ENCODE results near the gene ARPC5. TPM values are rescaled to one million over a fixed set of nuclear protein-coding genes. Genes with fewer than 3 reads are reported as not detected.
A peak's percentile ranks its signal among the peaks of the same experiment; 100 is the strongest.

The ARPC5 gene
- polyA plus RNA-seq, 3 donors = 110 to 1,089 (median 1,064) TPM

- Histone ChIP-seq H3K4me1 (ENCODE audit: control insufficient read depth in 1 of 2, insufficient read depth in 2 of 2, low read length in 2 of 2) (peaks cover 11 to 12% of the 10 kb centered on the region in 2 donors), H3K36me3 (replicated peaks in 1 of 2; ENCODE audit: control insufficient read depth in 1 of 2, insufficient read depth in 2 of 2, low read length in 2 of 2) (no peaks in the 10 kb centered on the region), H3K79me2 (ENCODE audit: insufficient read depth, low read length) (no peaks in the 10 kb centered on the region), H4K20me1 (ENCODE audit: insufficient read depth, low read length) (no peaks in the 10 kb centered on the region), H3K27me3 (ENCODE audit: control insufficient read depth in 2 of 2, insufficient read depth in 2 of 2, low read length in 2 of 2) (no peaks in the 10 kb centered on the region), H3K9me3 (replicated peaks in 1 of 2; ENCODE audit: control insufficient read depth in 1 of 2, insufficient read depth in 1 of 2, low read length in 2 of 2) (no peaks in the 10 kb centered on the region), H3K9ac (ENCODE audit: insufficient read depth, low read length, poor library complexity, severe bottlenecking) (no peak overlapping the region), H3K27ac (ENCODE audit: low read depth in 1 of 2, low read length in 2 of 2) (no peak overlapping the region), H2AFZ (ENCODE audit: insufficient read depth, low read depth, low read length, poor library complexity, severe bottlenecking) (no peak overlapping the region), H3K4me2 (replicated peaks; ENCODE audit: extremely low read depth, low read length, poor library complexity, severe bottlenecking) (no peak overlapping the region), H3K4me3 (replicated peaks in 1 of 3; ENCODE audit: low read depth in 2 of 3, low read length in 3 of 3) (no peak overlapping the region)
- peaks cover 0 to 2% (median 0%) of the 10 kb centered on the region in 7 donors for H3K9me3 Mint-ChIP-seq
- no peak overlapping the region for H3K27ac Mint-ChIP-seq
- intact Hi-C loops (cut with micrococcal nuclease) = no loop called here
- H3K4me3 Mint-ChIP-seq = no peak overlapping the region
- H3K27me3 Mint-ChIP-seq (ENCODE audit: low read depth in 3 of 3) = peaks cover 0 to 5% (median 0%) of the 10 kb centered on the region in 3 donors
- no peaks in the 10 kb centered on the region for H3K36me3 Mint-ChIP-seq
- H3K4me1 Mint-ChIP-seq = peaks cover 21% of the 10 kb centered on the region
- TF ChIP-seq, protein P1, sequence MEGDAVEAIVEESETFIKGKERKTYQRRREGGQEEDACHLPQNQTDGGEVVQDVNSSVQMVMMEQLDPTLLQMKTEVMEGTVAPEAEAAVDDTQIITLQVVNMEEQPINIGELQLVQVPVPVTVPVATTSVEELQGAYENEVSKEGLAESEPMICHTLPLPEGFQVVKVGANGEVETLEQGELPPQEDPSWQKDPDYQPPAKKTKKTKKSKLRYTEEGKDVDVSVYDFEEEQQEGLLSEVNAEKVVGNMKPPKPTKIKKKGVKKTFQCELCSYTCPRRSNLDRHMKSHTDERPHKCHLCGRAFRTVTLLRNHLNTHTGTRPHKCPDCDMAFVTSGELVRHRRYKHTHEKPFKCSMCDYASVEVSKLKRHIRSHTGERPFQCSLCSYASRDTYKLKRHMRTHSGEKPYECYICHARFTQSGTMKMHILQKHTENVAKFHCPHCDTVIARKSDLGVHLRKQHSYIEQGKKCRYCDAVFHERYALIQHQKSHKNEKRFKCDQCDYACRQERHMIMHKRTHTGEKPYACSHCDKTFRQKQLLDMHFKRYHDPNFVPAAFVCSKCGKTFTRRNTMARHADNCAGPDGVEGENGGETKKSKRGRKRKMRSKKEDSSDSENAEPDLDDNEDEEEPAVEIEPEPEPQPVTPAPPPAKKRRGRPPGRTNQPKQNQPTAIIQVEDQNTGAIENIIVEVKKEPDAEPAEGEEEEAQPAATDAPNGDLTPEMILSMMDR (IDR thresholded peaks at IDR 0.05) = no peak
- WGBS (ENCODE audit: insufficient coverage) = 94% methylated on average over 2 of the region's 3 CpGs
- DNase-seq = no peak
Observed at GRCh38 chr1:183656355-183656754, 20.8 kb upstream of the ARPC5 start.

GRCh38 chr1:183655562-183656075 lies 20.0 kb upstream of the ARPC5 start:
- Mint-ChIP-seq H3K27ac (peak overlapping the region in 2 of 7 donors; percentile 11 to 31), H3K4me1 (peaks cover 21% of the 10 kb centered on the region), H3K27me3 (ENCODE audit: low read depth in 3 of 3) (peaks cover 0 to 3% (median 0%) of the 10 kb centered on the region in 3 donors), H3K9me3 (peaks cover 0 to under 1% (median 0%) of the 10 kb centered on the region in 7 donors), H3K4me3 (no peak overlapping the region), H3K36me3 (no peaks in the 10 kb centered on the region)
- H3K79me2 ChIP-seq (ENCODE audit: insufficient read depth, low read length) = no peaks in the 10 kb centered on the region
- TF ChIP-seq, protein P1 (IDR thresholded peaks at IDR 0.05) = peak; percentile 91
- H2AFZ ChIP-seq (ENCODE audit: insufficient read depth, low read depth, low read length, poor library complexity, severe bottlenecking) = no peak overlapping the region
- H3K36me3 ChIP-seq (replicated peaks in 1 of 2; ENCODE audit: control insufficient read depth in 1 of 2, insufficient read depth in 2 of 2, low read length in 2 of 2) = no peaks in the 10 kb centered on the region
- H3K9ac ChIP-seq (ENCODE audit: insufficient read depth, low read length, poor library complexity, severe bottlenecking) = no peak overlapping the region
- WGBS (ENCODE audit: insufficient coverage) = 4% methylated on average over 3 of the region's 4 CpGs
- H3K27me3 ChIP-seq (ENCODE audit: control insufficient read depth in 2 of 2, insufficient read depth in 2 of 2, low read length in 2 of 2) = no peaks in the 10 kb centered on the region
- H4K20me1 ChIP-seq (ENCODE audit: insufficient read depth, low read length) = no peaks in the 10 kb centered on the region
- no peak overlapping the region for H3K4me2 ChIP-seq (replicated peaks; ENCODE audit: extremely low read depth, low read length, poor library complexity, severe bottlenecking)
- peaks cover 11 to 12% of the 10 kb centered on the region in 2 donors for H3K4me1 ChIP-seq (ENCODE audit: control insufficient read depth in 1 of 2, insufficient read depth in 2 of 2, low read length in 2 of 2)
- no peak overlapping the region for H3K4me3 ChIP-seq (replicated peaks in 1 of 3; ENCODE audit: low read depth in 2 of 3, low read length in 3 of 3)
- H3K9me3 ChIP-seq (replicated peaks in 1 of 2; ENCODE audit: control insufficient read depth in 1 of 2, insufficient read depth in 1 of 2, low read length in 2 of 2) = no peaks in the 10 kb centered on the region
- DNase-seq = peak; percentile 60 to 73 (median 72)
- no peak overlapping the region for H3K27ac ChIP-seq (ENCODE audit: low read depth in 1 of 2, low read length in 2 of 2)
- intact Hi-C loops (cut with micrococcal nuclease) = loop anchor here in 1 of 2 donors (2.0 kb wide), 1 partner anchor 257 kb away; no protein-coding TSS in a partner anchor

Data from CD14-positive monocyte (primary cell).